CD14-positive monocyte (primary cell): ENCODE results near the gene ACBD3. TPM values are rescaled to one million over a fixed set of nuclear protein-coding genes. Genes with fewer than 3 reads are reported as not detected.
A peak's percentile ranks its signal among the peaks of the same experiment; 100 is the strongest.

ENCODE experiments used
- DNase-seq, 3 donors: peaks; one replicate each; pipeline ENCODE4 v3.0.0-alpha.2; 2011 to 2022
- H2AFZ ChIP-seq: 2 replicates; pipeline ENCODE4 v1.6.0; 2012; ENCODE audit warnings: mild to moderate bottlenecking, low read depth, low read length, inconsistent platforms; ENCODE audit not compliant: insufficient read depth, poor library complexity, severe bottlenecking
- H3K27ac ChIP-seq, 2 donors: 1 replicate in 1 of 2; 2 replicates in 1 of 2; pipeline ENCODE4 v1.5.1; 2012 to 2013; ENCODE audit warnings: low read length in 2 of 2, control low read depth in 1 of 2, inconsistent platforms in 1 of 2, low read depth in 1 of 2, mild to moderate bottlenecking in 1 of 2
- H3K27me3 ChIP-seq, 2 donors: one replicate each; pipeline versions ENCODE4 v1.6.0 to v1.6.1; 2011 to 2013; ENCODE audit warnings: low read length in 2 of 2; ENCODE audit not compliant: control insufficient read depth in 2 of 2, insufficient read depth in 2 of 2
- H3K36me3 ChIP-seq, 2 donors: replicated peaks in 1 of 2; 1 replicate in 1 of 2; 2 replicates in 1 of 2; pipeline versions ENCODE4 v1.5.1 to v1.6.1; 2012 to 2013; ENCODE audit warnings: low read length in 2 of 2, control low read depth in 1 of 2, inconsistent platforms in 1 of 2, mild to moderate bottlenecking in 1 of 2; ENCODE audit not compliant: insufficient read depth in 2 of 2, control insufficient read depth in 1 of 2
- H3K4me1 ChIP-seq, 2 donors: 1 replicate in 1 of 2; 2 replicates in 1 of 2; pipeline versions ENCODE4 v1.5.1 to v1.6.1; 2012 to 2013; ENCODE audit warnings: low read length in 2 of 2, control low read depth in 1 of 2, inconsistent platforms in 1 of 2, mild to moderate bottlenecking in 1 of 2, moderate library complexity in 1 of 2; ENCODE audit not compliant: insufficient read depth in 2 of 2, control insufficient read depth in 1 of 2
- H3K4me2 ChIP-seq: replicated peaks from 2 replicates; pipeline ENCODE3; 2012; ENCODE audit warnings: low read length, moderate library complexity, mild to moderate bottlenecking; ENCODE audit not compliant: poor library complexity, severe bottlenecking; ENCODE audit errors: extremely low read depth
- H3K4me3 ChIP-seq, 3 experiments: fragments of 200-600 bp in 1 of 3; sonication (generic) in 1 of 3; replicated peaks in 1 of 3; 1 replicate in 2 of 3; 2 replicates in 1 of 3; pipeline ENCODE4 v1.5.1; 2011 to 2013; ENCODE audit warnings: low read length in 3 of 3, mild to moderate bottlenecking in 3 of 3, control low read depth in 2 of 3, low read depth in 2 of 3, inconsistent platforms in 1 of 3, moderate library complexity in 1 of 3
- H3K79me2 ChIP-seq: 2 replicates; pipeline ENCODE4 v1.6.0; 2012; ENCODE audit warnings: mild to moderate bottlenecking, control low read depth, inconsistent platforms, low read length, moderate library complexity; ENCODE audit not compliant: insufficient read depth
- H3K9ac ChIP-seq: 2 replicates; pipeline ENCODE4 v1.6.0; 2017; ENCODE audit warnings: low read length, mild to moderate bottlenecking; ENCODE audit not compliant: insufficient read depth, poor library complexity, severe bottlenecking
- H3K9me3 ChIP-seq, 2 donors: replicated peaks in 1 of 2; 1 replicate in 1 of 2; 2 replicates in 1 of 2; pipeline versions ENCODE4 v1.5.1 to v1.6.1; 2012 to 2013; ENCODE audit warnings: low read length in 2 of 2, control low read depth in 1 of 2; ENCODE audit not compliant: control insufficient read depth in 1 of 2, insufficient read depth in 1 of 2
- H4K20me1 ChIP-seq: 2 replicates; pipeline ENCODE4 v1.6.0; 2012; ENCODE audit warnings: mild to moderate bottlenecking, low read length, control low read depth, moderate library complexity; ENCODE audit not compliant: insufficient read depth
- H3K27ac Mint-ChIP-seq, 7 donors: one replicate each; pipeline ENCODE4 v1.8.0; 2020; ENCODE audit warnings: mild to moderate bottlenecking in 7 of 7, mixed read lengths in 7 of 7, moderate library complexity in 6 of 7, inconsistent platforms in 2 of 7
- H3K27me3 Mint-ChIP-seq, 3 donors: one replicate each; pipeline ENCODE4 v1.8.0; 2021 to 2022; ENCODE audit warnings: low read depth in 3 of 3, mild to moderate bottlenecking in 3 of 3, mixed read lengths in 3 of 3, moderate library complexity in 3 of 3, inconsistent platforms in 1 of 3
- H3K36me3 Mint-ChIP-seq, 2 donors: one replicate each; pipeline ENCODE4 v1.8.0; 2020; ENCODE audit warnings: mixed read lengths in 2 of 2, inconsistent platforms in 1 of 2, mild to moderate bottlenecking in 1 of 2
- H3K4me1 Mint-ChIP-seq: one replicate; pipeline ENCODE4 v1.8.0; 2020; ENCODE audit warnings: mild to moderate bottlenecking, mixed read lengths
- H3K4me3 Mint-ChIP-seq, 2 donors: one replicate each; pipeline ENCODE4 v1.8.0; 2020; ENCODE audit warnings: mild to moderate bottlenecking in 2 of 2, mixed read lengths in 2 of 2, moderate library complexity in 1 of 2
- H3K9me3 Mint-ChIP-seq, 7 donors: one replicate each; pipeline ENCODE4 v1.8.0; 2020 to 2022; ENCODE audit warnings: mixed read lengths in 7 of 7, mild to moderate bottlenecking in 6 of 7, moderate library complexity in 6 of 7, inconsistent platforms in 2 of 7
- CTCF ChIP-seq: fragments of 200-600 bp; IDR thresholded peaks from one replicate; pipeline ENCODE4 v1.8.0; 2022; ENCODE audit warnings: antibody characterized with exemption, mild to moderate bottlenecking
- WGBS: methylation state at CpG from one replicate; pipeline ENCODE4 v1.1.5; 2013; ENCODE audit warnings: missing lambda C conversion rate; ENCODE audit not compliant: insufficient coverage; 5-methylcytosine and 5-hydroxymethylcytosine counted together
- intact Hi-C, 2 donors: fragments of 100-400 bp; cut with micrococcal nuclease; formaldehyde crosslinking; loops; one replicate each; pipeline versions ENCODE4 v1.15.0 to v1.15.1; 2023
- polyA plus RNA-seq, 3 donors: library from polyadenylated mRNA; depleted of rRNA in 1 of 3; unstranded in 2 of 3; stranded (reverse) in 1 of 3; fragments of 300-500 nt in 2 of 3; fragments of >200 nt in 1 of 3; fragmentation: Illumina TruSeq in 2 of 3; gene quantifications; 1 replicate in 2 of 3; 2 replicates in 1 of 3; pipeline ENCODE4 v1.2.3, GENCODE V29; 2012 to 2021

ACBD3 gene
- polyA plus RNA-seq, 3 donors: 7.0 to 16.3 (median 11.4) TPM

- Histone ChIP-seq H2AFZ (peak overlapping the region; percentile 95), H3K4me1 (peaks cover 15 to 22% of the 10 kb centered on the region in 2 donors), H3K27me3 (no peaks in the 10 kb centered on the region), H3K79me2 (no peaks in the 10 kb centered on the region), H3K27ac (peak overlapping the region in 1 of 2 donors; percentile 51), H4K20me1 (no peaks in the 10 kb centered on the region), H3K9ac (peak overlapping the region; percentile 53), H3K4me2 (peak overlapping the region; percentile 97), H3K4me3 (peak overlapping the region; percentile 46 to 83 (median 71)), H3K9me3 (no peaks in the 10 kb centered on the region), H3K36me3 (no peaks in the 10 kb centered on the region)
- Mint-ChIP-seq H3K4me1 (peaks cover 17% of the 10 kb centered on the region), H3K4me3 (peak overlapping the region; percentile 98 to 99), H3K36me3 (no peaks in the 10 kb centered on the region), H3K27ac (peak overlapping the region; percentile 54 to 88 (median 81)), H3K9me3 (peaks cover 0 to 2% (median 0%) of the 10 kb centered on the region in 7 donors), H3K27me3 (peaks cover 2 to 5% (median 4%) of the 10 kb centered on the region in 3 donors)
- no peak for DNase-seq
- 13% methylated on average over 18 of the region's 23 CpGs for WGBS
- intact Hi-C loops: no loop called here
- no peak for TF ChIP-seq CTCF
These were observed 77.4 kb downstream of the ACBD3 start for GRCh38 chr1:226108935-226109828.

GRCh38 chr1:226107471-226108460 is 78.8 kb downstream of the ACBD3 start:
- no peak overlapping the region for H3K9ac ChIP-seq
- intact Hi-C loops: no loop called here
- Mint-ChIP-seq H3K4me3 (no peak overlapping the region), H3K9me3 (peaks cover 0 to 2% (median 0%) of the 10 kb centered on the region in 7 donors), H3K27ac (no peak overlapping the region), H3K4me1 (peaks cover 17% of the 10 kb centered on the region), H3K27me3 (peaks cover 2 to 7% (median 4%) of the 10 kb centered on the region in 3 donors), H3K36me3 (no peaks in the 10 kb centered on the region)
- H4K20me1 ChIP-seq: no peaks in the 10 kb centered on the region
- H3K79me2 ChIP-seq: no peaks in the 10 kb centered on the region
- H2AFZ ChIP-seq: no peak overlapping the region
- no peak for TF ChIP-seq CTCF
- H3K4me3 ChIP-seq: no peak overlapping the region
- no peak for DNase-seq
- H3K4me1 ChIP-seq: peaks cover 15 to 22% of the 10 kb centered on the region in 2 donors
- no peaks in the 10 kb centered on the region for H3K36me3 ChIP-seq
- H3K27ac ChIP-seq: no peak overlapping the region
- H3K27me3 ChIP-seq: no peaks in the 10 kb centered on the region
- WGBS: 88% methylated on average over 2 of the region's 3 CpGs
- no peak overlapping the region for H3K4me2 ChIP-seq
- H3K9me3 ChIP-seq: no peaks in the 10 kb centered on the region
